Psoas muscle (tissue), 8 donors: Measurements from ENCODE around the gene COL9A2. TPM values are rescaled to one million over a fixed set of nuclear protein-coding genes. Genes with fewer than 3 reads are reported as not detected.

Experiments used
- ATAC-seq, 4 donors: fragments of 200-7000 bp; cut with Tn5 transposase; one replicate each; pipeline ENCODE4 v1.9.1; 2020; ENCODE audit warnings: moderate library complexity in 3 of 4, mild to moderate bottlenecking in 2 of 4
- DNase-seq, 2 donors: peaks; one replicate each; pipeline ENCODE4 v3.0.0-alpha.2; 2020
- H3K27ac ChIP-seq: fragments of 200-600 bp; one replicate; pipeline ENCODE4 v1.8.0; 2022
- H3K27me3 ChIP-seq, 3 donors: fragments of 200-600 bp in 1 of 3; one replicate each; pipeline versions ENCODE4 v1.6.1 to v1.8.0; 2013 to 2022; ENCODE audit warnings: low read length in 2 of 3, mild to moderate bottlenecking in 2 of 3, moderate library complexity in 1 of 3; ENCODE audit not compliant: insufficient read depth in 3 of 3
- H3K36me3 ChIP-seq, 2 donors: fragments of 200-600 bp in 1 of 2; one replicate each; pipeline versions ENCODE4 v1.6.1 to v1.8.0; 2013 to 2022; ENCODE audit warnings: low read depth in 1 of 2, mild to moderate bottlenecking in 1 of 2, moderate library complexity in 1 of 2; ENCODE audit not compliant: insufficient read depth in 1 of 2
- H3K4me1 ChIP-seq: fragments of 200-600 bp; one replicate; pipeline ENCODE4 v1.8.0; 2022
- H3K4me3 ChIP-seq: fragments of 200-600 bp; one replicate; pipeline ENCODE4 v1.8.0; 2022; ENCODE audit warnings: mild to moderate bottlenecking
- H3K9me3 ChIP-seq: fragments of 200-600 bp; one replicate; pipeline ENCODE4 v1.8.0; 2022
- CTCF ChIP-seq: fragments of 200-600 bp; IDR thresholded peaks from one replicate; pipeline ENCODE4 v1.8.0; 2022; ENCODE audit warnings: antibody characterized with exemption
- whole genome bisulfite sequencing, 3 donors: extraction: QIAGEN DNeasy Blood & Tissue Kit; methylation state at CpG; one replicate each; pipeline versions ENCODE4 v1.1.6 to v1.1.7; 2013; 5-methylcytosine and 5-hydroxymethylcytosine counted together
- intact Hi-C, 2 donors: fragments of 100-400 bp; cut with DNase I; formaldehyde crosslinking; loops; one replicate each; pipeline versions ENCODE4 v1.11.0 to v1.14.2; 2022
- polyA plus RNA-seq, 3 donors: library from polyadenylated mRNA; stranded (reverse); fragments of 200-250 nt; gene quantifications; one replicate each; pipeline ENCODE4 v1.2.3, GENCODE V29; 2013
- total RNA-seq, 4 donors: library from RNA; stranded (reverse); fragmentation: NEBNext Ultra II Directional in 2 of 4; extraction: Animal tissue kit (Norgen Biotek cat#: 25700) in 2 of 4; gene quantifications; one replicate each; pipeline versions ENCODE4 v1.2.1 to v1.2.4, GENCODE V29; 2021 to 2023
- donor health status: healthy with polysubstance abuse.
- donor health status: DM: no; HTN: no; CAD: no; lungs with moderate emphysema.
- donor health status: Bipolar disorder and iron deficiency.
- donor health status: healthy.
- donor health status: DM: yes; HTN: yes; CAD: no.
- donor health status: DM: no; HTN: no; CAD: no.
- donor health status: DM: no; HTN: no; CAD: no.
- donor health status: DM: yes; HTN: yes; CAD: no.

Gene COL9A2
- total and polyA plus RNA-seq, 7 donors = 0.06 to 0.21 (median 0.16) TPM; not detected in 1

- ATAC-seq = peak in 2 of 4 donors; percentile 25 to 39
- H3K36me3 ChIP-seq = peaks cover 0 to 87% of the 10 kb centered on the region in 2 donors
Measured at GRCh38 chr1:40276122-40276521, 41.0 kb downstream of the COL9A2 start.

GRCh38 chr1:40274331-40274730 is 42.8 kb downstream of the COL9A2 start:
- WGBS, 3 donors = 91 to 97% (median 96%) methylated on average over 2 of the region's 2 CpGs
- Histone ChIP-seq H3K36me3 (peaks cover 0 to 88% of the 10 kb centered on the region in 2 donors), H3K27me3 (no peaks in the 10 kb centered on the region), H3K4me1 (peaks cover 9% of the 10 kb centered on the region), H3K9me3 (no peaks in the 10 kb centered on the region), H3K4me3 (no peak overlapping the region), H3K27ac (no peak overlapping the region)
- no peak for DNase-seq
- no peak for ATAC-seq
- TF ChIP-seq CTCF = no peak
- intact Hi-C loops = no loop called here

More at GRCh38 chr1:40276122-40276521, 41.0 kb downstream of the COL9A2 start:
- intact Hi-C loops = no loop called here
- Histone ChIP-seq H3K4me3 (no peak overlapping the region), H3K27me3 (no peaks in the 10 kb centered on the region), H3K4me1 (peaks cover 9% of the 10 kb centered on the region), H3K27ac (peak overlapping the region; percentile 66), H3K9me3 (no peaks in the 10 kb centered on the region)
- 92 to 94% (median 92%) methylated on average over 3 of the region's 3 CpGs for WGBS, 3 donors
- DNase-seq = no peak
- TF ChIP-seq CTCF = no peak

DNA sequence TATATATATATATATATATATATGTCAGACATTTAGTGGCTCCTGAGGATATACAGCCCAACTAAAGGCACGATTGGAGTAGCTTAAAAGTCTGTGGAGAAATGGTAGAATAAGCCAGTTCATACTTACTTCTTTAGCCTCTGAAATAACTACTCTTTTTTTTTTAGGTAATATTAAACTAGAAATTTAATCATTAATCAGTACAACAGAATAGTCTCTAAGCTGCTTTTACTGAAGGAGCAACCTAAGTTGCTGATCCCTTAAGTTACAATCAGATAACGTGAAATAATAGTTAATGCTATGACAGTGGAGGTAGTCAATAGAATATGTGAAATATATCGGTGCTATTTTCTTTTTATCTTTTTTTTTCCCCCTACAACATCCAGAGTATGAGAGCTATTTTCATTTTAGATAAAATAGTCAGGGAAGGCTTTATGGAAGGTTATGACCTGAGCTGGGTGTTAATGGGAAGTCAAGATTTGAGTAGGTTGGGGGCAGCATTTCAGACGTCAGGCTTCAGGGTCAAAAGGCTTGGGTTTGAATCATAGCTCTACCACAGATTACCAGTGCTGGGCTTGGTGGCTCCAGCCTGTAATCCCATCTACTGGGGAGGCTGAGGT is 43.4 kb downstream of the COL9A2 start:
- Histone ChIP-seq H3K4me3 (no peak overlapping the region), H3K9me3 (no peaks in the 10 kb centered on the region), H3K36me3 (peaks cover 0 to 88% of the 10 kb centered on the region in 2 donors), H3K4me1 (peaks cover 9% of the 10 kb centered on the region), H3K27me3 (no peaks in the 10 kb centered on the region), H3K27ac (no peak overlapping the region)
- 70 to 88% (median 86%) methylated on average over 4 of the region's 4 CpGs for WGBS, 3 donors
- no peak for ATAC-seq
- no peak for DNase-seq
- intact Hi-C loops = no loop called here
- no peak for TF ChIP-seq CTCF

- Histone ChIP-seq H3K36me3 (peaks cover 0 to 95% of the 10 kb centered on the region in 2 donors), H3K27ac (no peak overlapping the region), H3K4me1 (peaks cover 15% of the 10 kb centered on the region), H3K9me3 (no peaks in the 10 kb centered on the region), H3K27me3 (no peaks in the 10 kb centered on the region), H3K4me3 (no peak overlapping the region)
- no peak for ATAC-seq
- 95 to 98% (median 98%) methylated on average over 3 of the region's 3 CpGs for WGBS, 3 donors
- no peak for TF ChIP-seq CTCF
- intact Hi-C loops = no loop called here
- DNase-seq = no peak
Measured at GRCh38 chr1:40272653-40273213, 44.4 kb downstream of the COL9A2 start.
